PC-9 (cell line): ENCODE results near the gene PTPRO.

Experiments
- CTCF ChIP-seq: fragments of 200-600 bp; sonication (generic); conservative IDR thresholded peaks from 2 replicates; pipeline ENCODE4 v1.6.1; 2017; ENCODE audit warnings: mixed run types, antibody characterized with exemption, mild to moderate bottlenecking, moderate library complexity
- EZH2 ChIP-seq: fragments of 200-600 bp; sonication (generic); IDR thresholded peaks from 2 replicates; pipeline ENCODE4 v1.8.0; 2017; ENCODE audit warnings: antibody characterized with exemption, low read depth

GRCh38 chr12:15534874-15535273 lies 212.6 kb downstream of the PTPRO start:
- TF ChIP-seq CTCF = no peak
- no peak for TF ChIP-seq EZH2
